Parathyroid adenoma (tissue), 2 donors: ENCODE data around the gene SLC27A2.

Experiments
- H2AFZ ChIP-seq: fragments of 300-600 bp; sonication (generic); one replicate; pipeline ENCODE4 v1.7.0; 2017; ENCODE audit warnings: antibody characterized with exemption, mild to moderate bottlenecking
- H3K27ac ChIP-seq: fragments of 300-600 bp; sonication (generic); one replicate; pipeline ENCODE4 v1.7.0; 2017
- H3K27me3 ChIP-seq: fragments of 300-600 bp; sonication (generic); one replicate; pipeline ENCODE4 v1.7.0; 2017; ENCODE audit warnings: low read length; ENCODE audit not compliant: control insufficient read depth, insufficient read depth
- H3K36me3 ChIP-seq: fragments of 300-600 bp; sonication (generic); one replicate; pipeline ENCODE4 v1.7.0; 2017; ENCODE audit warnings: low read length; ENCODE audit not compliant: control insufficient read depth, insufficient read depth
- H3K4me1 ChIP-seq: fragments of 300-600 bp; sonication (generic); one replicate; pipeline ENCODE4 v1.7.0; 2017; ENCODE audit warnings: control low read depth
- H3K4me2 ChIP-seq: fragments of 300-600 bp; sonication (generic); one replicate; pipeline ENCODE4 v1.7.0; 2017; ENCODE audit warnings: low read length
- H3K4me3 ChIP-seq: fragments of 300-600 bp; sonication (generic); one replicate; pipeline ENCODE4 v1.7.0; 2017; ENCODE audit warnings: low read depth, low read length
- H3K79me2 ChIP-seq: fragments of 300-600 bp; sonication (generic); one replicate; pipeline ENCODE4 v1.7.0; 2017; ENCODE audit warnings: control low read depth
- H3K9ac ChIP-seq: fragments of 300-600 bp; sonication (generic); one replicate; pipeline ENCODE4 v1.7.0; 2017; ENCODE audit warnings: mild to moderate bottlenecking
- H3K9me3 ChIP-seq: fragments of 300-600 bp; sonication (generic); one replicate; pipeline ENCODE4 v1.7.0; 2017; ENCODE audit warnings: low read length; ENCODE audit not compliant: control insufficient read depth
- TF ChIP-seq, protein P1 (sequence below): fragments of 300-600 bp; sonication (generic); IDR thresholded peaks from one replicate; pipeline ENCODE4 v1.7.0; 2017; ENCODE audit warnings: antibody characterized with exemption, mild to moderate bottlenecking
- donor health status: primary hyperparathyroidism.

SLC27A2 gene

DNA sequence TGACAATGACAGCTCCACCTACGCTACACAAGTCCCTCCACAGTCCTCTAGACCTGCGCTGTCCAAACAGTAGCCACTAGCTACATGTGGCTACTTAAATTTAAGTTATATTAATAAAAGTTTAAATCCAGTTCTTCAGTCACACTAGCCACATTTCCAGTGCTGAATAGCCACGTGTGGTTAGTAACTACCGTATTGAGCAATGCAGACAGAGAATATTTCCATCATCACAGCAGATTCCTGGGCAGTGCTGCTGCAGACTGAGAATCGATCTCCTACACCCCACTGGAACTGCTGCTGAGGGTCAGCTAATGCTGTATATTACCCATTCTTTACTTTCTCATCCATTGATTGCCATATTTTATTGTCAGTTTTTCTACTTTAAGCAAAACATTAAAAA, 42.6 kb downstream of the SLC27A2 start:
- Histone ChIP-seq H3K27me3 (no peaks in the 10 kb centered on the region), H3K4me1 (no peaks in the 10 kb centered on the region), H3K9ac (no peak overlapping the region), H3K9me3 (no peaks in the 10 kb centered on the region), H3K36me3 (no peaks in the 10 kb centered on the region), H2AFZ (no peak overlapping the region), H3K4me2 (no peak overlapping the region), H3K27ac (no peak overlapping the region), H3K79me2 (no peaks in the 10 kb centered on the region), H3K4me3 (no peak overlapping the region)
- TF ChIP-seq, protein P1, sequence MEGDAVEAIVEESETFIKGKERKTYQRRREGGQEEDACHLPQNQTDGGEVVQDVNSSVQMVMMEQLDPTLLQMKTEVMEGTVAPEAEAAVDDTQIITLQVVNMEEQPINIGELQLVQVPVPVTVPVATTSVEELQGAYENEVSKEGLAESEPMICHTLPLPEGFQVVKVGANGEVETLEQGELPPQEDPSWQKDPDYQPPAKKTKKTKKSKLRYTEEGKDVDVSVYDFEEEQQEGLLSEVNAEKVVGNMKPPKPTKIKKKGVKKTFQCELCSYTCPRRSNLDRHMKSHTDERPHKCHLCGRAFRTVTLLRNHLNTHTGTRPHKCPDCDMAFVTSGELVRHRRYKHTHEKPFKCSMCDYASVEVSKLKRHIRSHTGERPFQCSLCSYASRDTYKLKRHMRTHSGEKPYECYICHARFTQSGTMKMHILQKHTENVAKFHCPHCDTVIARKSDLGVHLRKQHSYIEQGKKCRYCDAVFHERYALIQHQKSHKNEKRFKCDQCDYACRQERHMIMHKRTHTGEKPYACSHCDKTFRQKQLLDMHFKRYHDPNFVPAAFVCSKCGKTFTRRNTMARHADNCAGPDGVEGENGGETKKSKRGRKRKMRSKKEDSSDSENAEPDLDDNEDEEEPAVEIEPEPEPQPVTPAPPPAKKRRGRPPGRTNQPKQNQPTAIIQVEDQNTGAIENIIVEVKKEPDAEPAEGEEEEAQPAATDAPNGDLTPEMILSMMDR: no peak

DNA sequence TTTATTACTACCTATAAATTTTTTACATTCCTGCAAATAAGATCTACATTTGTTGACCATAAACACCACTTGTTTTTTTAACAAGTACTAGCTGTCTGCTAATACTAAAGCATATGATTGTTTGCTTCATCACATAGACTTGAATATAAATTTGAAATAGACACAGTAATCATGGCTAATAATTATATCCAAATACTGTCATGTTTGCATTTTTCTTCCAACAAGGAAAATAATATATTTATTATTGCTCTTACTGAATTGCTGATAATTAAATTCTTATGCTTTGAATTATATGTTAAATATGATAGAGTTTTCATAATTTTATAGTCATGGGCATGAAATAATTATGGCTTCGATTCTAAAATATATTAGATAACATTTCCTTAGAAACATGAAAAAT, 43.1 kb downstream of the SLC27A2 start:
- Histone ChIP-seq H2AFZ (no peak overlapping the region), H3K27me3 (no peaks in the 10 kb centered on the region), H3K9ac (no peak overlapping the region), H3K36me3 (no peaks in the 10 kb centered on the region), H3K9me3 (no peaks in the 10 kb centered on the region), H3K4me1 (no peaks in the 10 kb centered on the region), H3K27ac (no peak overlapping the region), H3K79me2 (no peaks in the 10 kb centered on the region), H3K4me3 (no peak overlapping the region), H3K4me2 (no peak overlapping the region)
- TF ChIP-seq, protein P1: no peak

DNA sequence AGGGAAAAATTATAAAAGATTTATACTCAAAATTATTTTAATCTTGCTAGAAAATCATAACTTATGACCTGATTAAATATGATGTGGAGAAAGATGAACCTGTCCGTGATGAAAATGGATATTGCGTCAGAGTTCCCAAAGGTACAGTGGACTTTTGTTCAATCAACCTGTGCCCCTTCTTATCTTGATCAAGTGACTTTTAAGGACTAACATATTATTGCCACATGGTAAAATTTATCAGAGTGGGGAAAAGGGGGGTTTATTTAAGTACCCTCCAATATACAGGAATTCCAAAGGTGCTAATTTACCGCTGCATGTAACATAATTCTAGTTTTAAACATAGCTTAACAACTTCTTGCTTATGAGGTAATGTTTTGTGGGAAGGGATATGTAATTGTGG, 43.9 kb downstream of the SLC27A2 start:
- no peak overlapping the region for H3K27ac ChIP-seq
- no peak overlapping the region for H3K9ac ChIP-seq

DNA sequence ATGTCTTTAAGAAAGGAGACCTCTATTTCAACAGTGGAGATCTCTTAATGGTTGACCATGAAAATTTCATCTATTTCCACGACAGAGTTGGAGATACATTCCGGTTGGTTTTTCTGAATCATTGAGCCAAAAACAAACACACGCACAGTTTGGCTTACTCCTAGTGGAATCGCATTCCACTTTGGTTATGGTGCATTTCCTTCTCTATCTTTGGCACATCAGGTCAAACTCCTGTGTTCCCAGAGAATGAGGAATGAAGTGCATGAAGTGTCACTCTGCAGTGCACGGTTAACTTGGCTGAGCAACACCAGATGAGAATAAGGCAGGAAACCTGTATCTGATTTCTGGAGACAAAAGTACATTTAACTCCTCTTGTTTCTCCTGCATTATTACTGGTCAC, 45.1 kb downstream of the SLC27A2 start:
- Histone ChIP-seq H3K4me1 (no peaks in the 10 kb centered on the region), H2AFZ (no peak overlapping the region), H3K27ac (no peak overlapping the region), H3K36me3 (no peaks in the 10 kb centered on the region), H3K4me3 (no peak overlapping the region), H3K4me2 (no peak overlapping the region), H3K79me2 (no peaks in the 10 kb centered on the region), H3K27me3 (no peaks in the 10 kb centered on the region), H3K9me3 (no peaks in the 10 kb centered on the region), H3K9ac (no peak overlapping the region)
- TF ChIP-seq, protein P1: no peak

More for the DNA sequence above, 43.9 kb downstream of the SLC27A2 start:
- no peaks in the 10 kb centered on the region for H3K79me2 ChIP-seq
- H3K4me1 ChIP-seq: no peaks in the 10 kb centered on the region
- H3K9me3 ChIP-seq: no peaks in the 10 kb centered on the region
- H3K27me3 ChIP-seq: no peaks in the 10 kb centered on the region
- TF ChIP-seq, protein P1: no peak
- H3K36me3 ChIP-seq: no peaks in the 10 kb centered on the region
- no peak overlapping the region for H2AFZ ChIP-seq
- H3K4me3 ChIP-seq: no peak overlapping the region
- no peak overlapping the region for H3K4me2 ChIP-seq

DNA sequence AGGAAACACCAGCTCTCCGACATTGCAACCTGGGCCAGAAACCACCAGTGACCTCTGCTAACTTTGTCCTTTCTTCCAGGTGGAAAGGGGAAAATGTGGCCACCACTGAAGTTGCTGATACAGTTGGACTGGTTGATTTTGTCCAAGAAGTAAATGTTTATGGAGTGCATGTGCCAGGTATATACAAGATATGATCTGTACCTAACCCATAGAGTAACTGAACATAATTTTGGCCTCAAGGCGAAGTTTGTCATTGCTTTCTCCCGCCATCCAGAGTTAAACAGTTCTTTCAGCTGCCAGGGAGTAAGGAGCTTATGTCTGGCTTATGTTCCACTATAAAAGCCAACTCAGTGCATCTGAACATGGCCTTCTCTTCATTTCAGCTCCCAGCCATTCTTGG, 46.9 kb downstream of the SLC27A2 start:
- no peaks in the 10 kb centered on the region for H3K27me3 ChIP-seq
- H3K27ac ChIP-seq: no peak overlapping the region
- no peaks in the 10 kb centered on the region for H3K4me1 ChIP-seq
- no peak overlapping the region for H3K4me2 ChIP-seq
- TF ChIP-seq, protein P1: no peak
- H3K36me3 ChIP-seq: no peaks in the 10 kb centered on the region
- H3K9ac ChIP-seq: no peak overlapping the region
- no peaks in the 10 kb centered on the region for H3K79me2 ChIP-seq
- no peaks in the 10 kb centered on the region for H3K9me3 ChIP-seq
- no peak overlapping the region for H3K4me3 ChIP-seq
- H2AFZ ChIP-seq: no peak overlapping the region
